GM12878 (cell line): ENCODE results near the gene RGP1. TPM values are rescaled to one million over a fixed set of nuclear protein-coding genes. Genes with fewer than 3 reads are reported as not detected.

Source experiments
- ATF7 ChIP-seq: fragments of 450-650 bp; IDR thresholded peaks from 2 replicates; pipeline ENCODE4 v1.6.1; 2016; ENCODE audit warnings: low read depth, mild to moderate bottlenecking
- CHD2 ChIP-seq: IDR thresholded peaks from 2 replicates; pipeline ENCODE4 v1.6.1; 2011; ENCODE audit warnings: low read depth, low read length, improper control_type of control experiment, borderline replicate concordance
- CTCF ChIP-seq, 3 experiments: IDR thresholded peaks in 2 of 3; conservative IDR thresholded peaks in 1 of 3; 2 replicates each; pipeline ENCODE4 v1.5.1; 2011; ENCODE audit warnings: low read depth in 3 of 3, low read length in 3 of 3, mild to moderate bottlenecking in 3 of 3, control low read depth in 2 of 3, moderate library complexity in 2 of 3, inconsistent platforms in 1 of 3, mixed read lengths in 1 of 3; ENCODE audit not compliant: control insufficient read depth in 2 of 3, insufficient read depth in 1 of 3; ENCODE audit errors: extremely low read depth in 1 of 3
- CUX1 ChIP-seq: IDR thresholded peaks from 2 replicates; pipeline ENCODE4 v1.6.1; 2012; ENCODE audit warnings: improper control_type of control experiment, low read depth, low read length; ENCODE audit not compliant: insufficient replicate concordance
- EP300 ChIP-seq, 2 experiments: fragments of 150-350 bp in 1 of 2; IDR thresholded peaks; 2 replicates each; pipeline ENCODE4 v1.6.1; 2011 to 2012; ENCODE audit warnings: low read depth in 2 of 2, low read length in 2 of 2, borderline replicate concordance in 1 of 2, improper control_type of control experiment in 1 of 2, inconsistent platforms in 1 of 2; ENCODE audit not compliant: control insufficient read depth in 1 of 2
- GABPA ChIP-seq: IDR thresholded peaks from 2 replicates; pipeline ENCODE4 v1.6.1; 2014; ENCODE audit warnings: antibody characterized with exemption, low read depth, mild to moderate bottlenecking, inconsistent platforms
- MEF2A ChIP-seq: IDR thresholded peaks from 2 replicates; pipeline ENCODE4 v1.6.1; 2011; ENCODE audit warnings: low read depth, mild to moderate bottlenecking, low read length, moderate library complexity; ENCODE audit not compliant: insufficient read depth
- MLLT1 ChIP-seq: fragments of 450-650 bp; IDR thresholded peaks from 2 replicates; pipeline ENCODE4 v1.6.1; 2016; ENCODE audit warnings: mild to moderate bottlenecking
- MYC ChIP-seq: IDR thresholded peaks from 2 replicates; pipeline ENCODE4 v1.6.1; 2011; ENCODE audit warnings: mild to moderate bottlenecking, low read length, moderate library complexity, inconsistent platforms; ENCODE audit not compliant: insufficient read depth, insufficient replicate concordance, insufficient read length, severe bottlenecking
- NR2C2 ChIP-seq: IDR thresholded peaks from 2 replicates; pipeline ENCODE4 v1.6.1; 2011; ENCODE audit warnings: borderline replicate concordance, low read depth; ENCODE audit not compliant: control insufficient read depth, insufficient read length
- RFX5 ChIP-seq: IDR thresholded peaks from 2 replicates; pipeline ENCODE4 v1.6.1; 2011; ENCODE audit warnings: low read depth, low read length, improper control_type of control experiment
- SMAD1 ChIP-seq: fragments of 450-650 bp; IDR thresholded peaks from 2 replicates; pipeline ENCODE4 v1.6.1; 2018; ENCODE audit warnings: mild to moderate bottlenecking, low read depth; ENCODE audit not compliant: partially characterized antibody
- SMARCA5 ChIP-seq: fragments of 450-650 bp; IDR thresholded peaks from 2 replicates; pipeline ENCODE4 v1.6.1; 2017; ENCODE audit warnings: mild to moderate bottlenecking
- WRNIP1 ChIP-seq: IDR thresholded peaks from 2 replicates; pipeline ENCODE4 v1.6.1; 2011; ENCODE audit warnings: low read depth, low read length, improper control_type of control experiment, borderline replicate concordance
- ZBTB11 ChIP-seq: fragments of 450-650 bp; formaldehyde crosslinking; IDR thresholded peaks from 2 replicates; pipeline ENCODE4 v1.5.0; 2022; ENCODE audit warnings: mild to moderate bottlenecking, missing genetic modification characterization
- ZNF384 ChIP-seq: IDR thresholded peaks from 2 replicates; pipeline ENCODE4 v1.6.1; 2012; ENCODE audit warnings: low read depth, mild to moderate bottlenecking, low read length, improper control_type of control experiment, borderline replicate concordance
- polyA plus RNA-seq, 11 experiments: library from polyadenylated mRNA; depleted of rRNA in 4 of 11; unstranded in 6 of 11; stranded (reverse) in 5 of 11; fragments of >200 nt; fragmentation: Nextera tagmentation in 4 of 11; fragmentation: Illumina TruSeq in 1 of 11; extraction: Ambion mirVana in 4 of 11; extraction: Trizol in 1 of 11; gene quantifications; 1 replicate in 1 of 11; 2 replicates in 10 of 11; pipeline versions ENCODE4 v1.2.1 to v1.2.3, GENCODE V29; 2011 to 2016; ENCODE audit warnings: inconsistent platforms in 2 of 11, missing spikeins in 2 of 11, low read depth in 1 of 11
- total RNA-seq, 4 experiments: library from RNA; depleted of rRNA in 3 of 4; stranded (reverse); fragments of >200 nt in 3 of 4; fragmentation: Illumina TruSeq in 1 of 4; extraction: Trizol in 1 of 4; gene quantifications; 2 replicates each; pipeline versions ENCODE4 v1.2.1 to v1.2.3, GENCODE V29; 2013 to 2021

The RGP1 gene
- total and polyA plus RNA-seq, 10 of the 15 experiments (the other 5 are each of a cell fraction or from before 2014, with no cell fraction given) = 0.44 to 14.9 (median 7.4) TPM

- TF ChIP-seq CUX1 = no peak
- TF ChIP-seq MYC = no peak
- TF ChIP-seq EP300 (IDR thresholded peaks at IDR 0.05; ENCODE audit: borderline replicate concordance in 1 of 2, control insufficient read depth in 1 of 2, low read depth in 2 of 2, low read length in 2 of 2) = no peak
- TF ChIP-seq GABPA = no peak
- TF ChIP-seq CTCF (IDR thresholded peaks at IDR 0.05 in 2 of 3, conservative IDR thresholded peaks at IDR 0.05 in 1 of 3; ENCODE audit: control insufficient read depth in 2 of 3, extremely low read depth in 1 of 3, insufficient read depth in 1 of 3, low read depth in 3 of 3, low read length in 3 of 3) = peak in 1 of 3 experiments; percentile 23; a peak in 1 of 6 replicates
- TF ChIP-seq NR2C2 = no peak
- TF ChIP-seq ATF7 = no peak
- TF ChIP-seq SMARCA5 = peak; percentile 53; the same call in 1 of the 2 replicates
- TF ChIP-seq CHD2 = 0 out of 2 replicates have a peak, but pooled peaks have one; percentile 3
- no peak for TF ChIP-seq WRNIP1
- TF ChIP-seq ZNF384 = no peak
- no peak for TF ChIP-seq SMAD1
- no peak for TF ChIP-seq MLLT1
- no peak for TF ChIP-seq MEF2A
- no peak for TF ChIP-seq RFX5
- TF ChIP-seq ZBTB11 = no peak
Measured at GRCh38 chr9:35732800-35733541, 16.1 kb upstream of the RGP1 start (continued).
